HepG2 (cell line): Measurements from ENCODE around the gene ABCB4. TPM values are rescaled to one million over a fixed set of nuclear protein-coding genes. Genes with fewer than 3 reads are reported as not detected.

Experiments
- ARNT2 ChIP-seq: sonication (generic); formaldehyde crosslinking; IDR thresholded peaks from 2 replicates; pipeline ENCODE4 v1.8.0; 2022; ENCODE audit warnings: mild to moderate bottlenecking, low read depth, missing genetic modification reagents, moderate library complexity
- CREB1 ChIP-seq, 2 experiments: fragments of 450-650 bp in 1 of 2; IDR thresholded peaks; 2 replicates each; pipeline ENCODE4 v1.6.1; 2016 to 2017; ENCODE audit warnings: control low read depth in 1 of 2, mild to moderate bottlenecking in 1 of 2, missing compliant biosample characterization in 1 of 2, missing genetic modification characterization in 1 of 2
- EP300 ChIP-seq, 3 experiments: sonication (generic) in 1 of 3; formaldehyde crosslinking in 1 of 3; IDR thresholded peaks; 2 replicates each; pipeline versions ENCODE4 v1.5.1 to v1.6.1; 2011 to 2020; ENCODE audit warnings: low read depth in 2 of 3, low read length in 2 of 3, borderline replicate concordance in 1 of 3, improper control_type of control experiment in 1 of 3, mild to moderate bottlenecking in 1 of 3, missing genetic modification reagents in 1 of 3, moderate library complexity in 1 of 3
- KAT8 ChIP-seq: IDR thresholded peaks from 2 replicates; pipeline ENCODE4 v1.6.1; 2016; ENCODE audit warnings: missing genetic modification reagents, missing compliant biosample characterization
- KLF16 ChIP-seq, 2 experiments: sonication (generic) in 1 of 2; formaldehyde crosslinking in 1 of 2; IDR thresholded peaks; 2 replicates each; pipeline versions ENCODE4 v1.6.1 to v1.8.0; 2016 to 2023; ENCODE audit warnings: missing genetic modification reagents in 2 of 2, missing compliant biosample characterization in 1 of 2
- MAFF ChIP-seq: IDR thresholded peaks from 2 replicates; pipeline ENCODE4 v1.6.1; 2011; ENCODE audit warnings: low read depth, low read length, improper control_type of control experiment
- MAFK ChIP-seq, 2 experiments: IDR thresholded peaks in 1 of 2; conservative IDR thresholded peaks in 1 of 2; 2 replicates each; pipeline ENCODE4 v1.6.1; 2011; ENCODE audit warnings: improper control_type of control experiment in 2 of 2, low read length in 2 of 2
- MIER2 ChIP-seq: IDR thresholded peaks from 2 replicates; pipeline ENCODE4 v1.6.1; 2016; ENCODE audit warnings: missing biosample characterization, missing genetic modification reagents
- NR1H2 ChIP-seq: sonication (generic); formaldehyde crosslinking; IDR thresholded peaks from 2 replicates; pipeline ENCODE4 v1.8.1; 2022; ENCODE audit warnings: low read depth, missing genetic modification reagents, borderline replicate concordance
- RBM22 ChIP-seq: fragments of 200-400 bp; formaldehyde crosslinking; optimal IDR thresholded peaks from 2 replicates; pipeline ENCODE3; 2017; ENCODE audit warnings: mild to moderate bottlenecking, low read length, moderate library complexity
- SMC3 ChIP-seq: IDR thresholded peaks from 2 replicates; pipeline ENCODE4 v1.6.1; 2011; ENCODE audit warnings: low read length, improper control_type of control experiment
- TSC22D2 ChIP-seq: sonication (generic); formaldehyde crosslinking; IDR thresholded peaks from 2 replicates; pipeline ENCODE4 v1.5.1; 2020; ENCODE audit warnings: missing genetic modification reagents, mild to moderate bottlenecking, borderline replicate concordance
- ZGPAT ChIP-seq: IDR thresholded peaks from 2 replicates; pipeline ENCODE4 v1.6.1; 2016; ENCODE audit warnings: mild to moderate bottlenecking
- ZNF160 ChIP-seq: sonication (generic); formaldehyde crosslinking; IDR thresholded peaks from 2 replicates; pipeline ENCODE4 v1.8.0; 2022; ENCODE audit warnings: mild to moderate bottlenecking, inconsistent platforms, missing genetic modification reagents
- ZNF333 ChIP-seq: sonication (generic); formaldehyde crosslinking; IDR thresholded peaks from 2 replicates; pipeline ENCODE4 v1.4.0; 2020; ENCODE audit warnings: mild to moderate bottlenecking, missing genetic modification reagents, borderline replicate concordance
- ZNF501 ChIP-seq: sonication (generic); formaldehyde crosslinking; IDR thresholded peaks from 2 replicates; pipeline ENCODE4 v1.5.1; 2020; ENCODE audit warnings: mild to moderate bottlenecking, moderate library complexity, missing genetic modification reagents
- ZNF570 ChIP-seq: sonication (generic); formaldehyde crosslinking; IDR thresholded peaks from 2 replicates; pipeline ENCODE4 v1.4.0; 2020; ENCODE audit warnings: mild to moderate bottlenecking, missing genetic modification reagents, borderline replicate concordance
- ZNF710 ChIP-seq: sonication (generic); formaldehyde crosslinking; IDR thresholded peaks from 2 replicates; pipeline ENCODE4 v1.5.0; 2020; ENCODE audit warnings: mild to moderate bottlenecking, missing genetic modification reagents, borderline replicate concordance
- polyA plus RNA-seq, 8 experiments: library from polyadenylated mRNA; depleted of rRNA in 3 of 8; stranded (reverse) in 7 of 8; unstranded in 1 of 8; fragments of >200 nt; fragmentation: Illumina TruSeq in 4 of 8; extraction: Trizol in 4 of 8; gene quantifications; 2 replicates each; pipeline versions ENCODE4 v1.2.1 to v1.2.3, GENCODE V29; 2011 to 2016; ENCODE audit warnings: low read depth in 4 of 8, missing spikeins in 1 of 8, mixed read lengths in 1 of 8; ENCODE audit not compliant: insufficient read depth in 1 of 8
- total RNA-seq, 5 experiments: library from RNA; depleted of rRNA; stranded (reverse); fragments of >200 nt; fragmentation: Illumina TruSeq; extraction: Trizol; gene quantifications; 2 replicates each; pipeline ENCODE4 v1.2.3, GENCODE V29; 2016; ENCODE audit warnings: low read depth in 1 of 5
- TF ChIP-seq, protein P1 (sequence below): IDR thresholded peaks from 2 replicates; pipeline ENCODE4 v1.4.0; 2020; ENCODE audit warnings: mild to moderate bottlenecking, missing genetic modification reagents

ABCB4 gene
- total and polyA plus RNA-seq, 2 of the 13 experiments (the other 11 are each of a cell fraction or from before 2014, with no cell fraction given), result 18.0 to 32.4 TPM

DNA sequence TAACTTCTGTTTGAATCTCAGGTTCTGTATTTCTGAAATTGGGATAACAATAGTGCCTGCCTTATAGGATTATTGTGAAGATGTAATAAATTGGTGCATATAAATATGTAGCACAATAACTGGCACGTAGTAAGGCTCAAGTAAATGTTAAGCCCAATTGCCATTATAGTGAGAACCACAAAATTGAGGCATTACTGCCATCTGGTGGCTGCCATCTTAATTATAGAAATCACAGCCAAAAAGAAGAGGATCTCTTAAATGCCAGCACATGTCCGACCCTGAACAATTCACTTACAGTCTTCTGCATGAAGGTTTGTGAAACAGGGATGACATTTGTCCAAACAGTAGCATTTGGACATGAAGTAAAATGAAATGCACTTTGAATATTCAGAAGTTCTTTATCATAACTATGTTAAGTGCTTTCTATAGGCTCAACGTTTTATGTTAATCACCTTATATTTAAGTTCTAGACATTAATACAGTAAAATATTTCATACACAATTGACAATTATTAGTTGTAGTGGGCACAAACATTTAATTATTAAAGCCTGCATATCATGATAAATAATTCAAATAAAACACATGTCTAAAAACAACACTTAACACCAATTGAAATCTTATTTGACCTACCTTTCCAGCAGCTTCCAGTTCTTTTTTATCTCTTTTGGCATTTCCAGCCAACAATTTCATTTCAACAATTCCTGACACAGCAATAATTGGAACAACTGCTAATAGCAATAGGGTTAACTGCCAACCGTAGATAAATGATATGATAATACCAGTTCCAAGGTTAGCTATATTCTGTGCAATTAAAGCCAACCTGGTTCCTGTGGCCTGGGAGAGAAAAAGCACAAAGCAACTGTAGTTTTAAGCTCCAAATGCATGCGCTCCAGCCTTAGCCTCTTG is 58.5 kb downstream of the ABCB4 start (continued):
- TF ChIP-seq KLF16 (CRISPR knock-in tag; IDR thresholded peaks at IDR 0.05) (peak in 1 of 2 experiments; percentile 45; a peak in 1 of 4 replicates), TSC22D2 (CRISPR knock-in tag) (no peak), EP300 (IDR thresholded peaks at IDR 0.05; ENCODE audit: low read depth in 2 of 2, low read length in 2 of 2) (no peak), EP300 (CRISPR knock-in tag; IDR thresholded peaks at IDR 0.05; ENCODE audit: borderline replicate concordance) (no peak), ARNT2 (no peak), SMC3 (peak; percentile 85), MAFF (peak; percentile 56; the same call in 1 of the 2 replicates), ZGPAT (CRISPR knock-in tag) (0 out of 2 replicates have a peak, but pooled peaks have one; percentile 27), MAFK (conservative IDR thresholded peaks at IDR 0.05 in 1 of 2, IDR thresholded peaks at IDR 0.05 in 1 of 2; ENCODE audit: low read length in 2 of 2) (peak; percentile 39 to 78; a peak in 3 of 4 replicates), RBM22 (no peak), ZNF570 (no peak), CREB1 (IDR thresholded peaks at IDR 0.05) (no peak), CREB1 (CRISPR knock-in tag; IDR thresholded peaks at IDR 0.05) (no peak), ZNF333 (CRISPR knock-in tag) (no peak), MIER2 (no peak), ZNF710 (no peak), KAT8 (CRISPR knock-in tag) (peak; percentile 51; the same call in 1 of the 2 replicates), ZNF501 (CRISPR knock-in tag) (no peak), ZNF160 (CRISPR knock-in tag) (no peak), NR1H2 (no peak)
- TF ChIP-seq, protein P1, sequence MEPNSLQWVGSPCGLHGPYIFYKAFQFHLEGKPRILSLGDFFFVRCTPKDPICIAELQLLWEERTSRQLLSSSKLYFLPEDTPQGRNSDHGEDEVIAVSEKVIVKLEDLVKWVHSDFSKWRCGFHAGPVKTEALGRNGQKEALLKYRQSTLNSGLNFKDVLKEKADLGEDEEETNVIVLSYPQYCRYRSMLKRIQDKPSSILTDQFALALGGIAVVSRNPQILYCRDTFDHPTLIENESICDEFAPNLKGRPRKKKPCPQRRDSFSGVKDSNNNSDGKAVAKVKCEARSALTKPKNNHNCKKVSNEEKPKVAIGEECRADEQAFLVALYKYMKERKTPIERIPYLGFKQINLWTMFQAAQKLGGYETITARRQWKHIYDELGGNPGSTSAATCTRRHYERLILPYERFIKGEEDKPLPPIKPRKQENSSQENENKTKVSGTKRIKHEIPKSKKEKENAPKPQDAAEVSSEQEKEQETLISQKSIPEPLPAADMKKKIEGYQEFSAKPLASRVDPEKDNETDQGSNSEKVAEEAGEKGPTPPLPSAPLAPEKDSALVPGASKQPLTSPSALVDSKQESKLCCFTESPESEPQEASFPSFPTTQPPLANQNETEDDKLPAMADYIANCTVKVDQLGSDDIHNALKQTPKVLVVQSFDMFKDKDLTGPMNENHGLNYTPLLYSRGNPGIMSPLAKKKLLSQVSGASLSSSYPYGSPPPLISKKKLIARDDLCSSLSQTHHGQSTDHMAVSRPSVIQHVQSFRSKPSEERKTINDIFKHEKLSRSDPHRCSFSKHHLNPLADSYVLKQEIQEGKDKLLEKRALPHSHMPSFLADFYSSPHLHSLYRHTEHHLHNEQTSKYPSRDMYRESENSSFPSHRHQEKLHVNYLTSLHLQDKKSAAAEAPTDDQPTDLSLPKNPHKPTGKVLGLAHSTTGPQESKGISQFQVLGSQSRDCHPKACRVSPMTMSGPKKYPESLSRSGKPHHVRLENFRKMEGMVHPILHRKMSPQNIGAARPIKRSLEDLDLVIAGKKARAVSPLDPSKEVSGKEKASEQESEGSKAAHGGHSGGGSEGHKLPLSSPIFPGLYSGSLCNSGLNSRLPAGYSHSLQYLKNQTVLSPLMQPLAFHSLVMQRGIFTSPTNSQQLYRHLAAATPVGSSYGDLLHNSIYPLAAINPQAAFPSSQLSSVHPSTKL (CRISPR knock-in tag), result peak; percentile 27; the same call in 1 of the 2 replicates
